GM19238 (cell line): ENCODE results near the gene WDR7.

ENCODE experiments used
- DNase-seq: peaks from one replicate; pipeline ENCODE4 v3.0.0; 2011; ENCODE audit warnings: low spot score; ENCODE audit not compliant: insufficient read length

The WDR7 gene

DNA sequence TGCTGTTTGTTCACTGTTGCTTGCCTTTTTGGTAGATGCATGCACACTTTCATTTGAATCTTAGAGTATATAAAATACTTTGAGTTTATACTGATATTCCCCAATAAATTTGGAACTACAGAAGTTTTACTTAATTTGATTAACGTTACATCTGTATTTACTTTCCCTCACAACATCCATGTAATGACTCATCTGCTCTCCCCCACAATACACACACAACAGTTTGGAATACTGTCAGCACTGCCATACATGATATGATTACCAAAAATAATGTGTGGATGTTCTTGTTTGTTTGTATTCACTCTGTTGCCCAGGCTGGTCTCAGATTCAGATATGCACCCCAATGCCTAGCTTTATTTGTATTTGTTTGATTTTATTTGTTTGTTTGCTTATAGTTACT, 144.2 kb downstream of the WDR7 start:
- no peak for DNase-seq

DNA sequence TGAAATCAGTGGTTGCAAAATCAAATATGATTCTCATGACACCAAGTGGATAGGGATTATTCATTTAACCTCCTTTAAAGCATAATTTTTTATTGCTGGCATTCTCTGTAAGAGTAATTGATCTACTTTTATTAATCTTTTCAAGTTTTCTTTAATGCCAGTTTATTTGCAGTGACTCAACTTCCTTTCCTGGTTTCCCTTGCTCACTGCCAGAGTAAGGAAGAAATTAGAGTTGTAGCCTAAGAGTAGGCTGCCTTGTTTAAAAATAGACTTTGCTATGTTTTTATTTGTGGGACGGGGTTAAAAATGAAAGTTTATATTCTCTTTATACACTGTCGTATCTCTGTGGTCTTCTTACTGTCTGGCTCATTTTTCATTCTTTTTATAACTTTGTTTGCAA, 148.6 kb downstream of the WDR7 start:
- no peak for DNase-seq

DNA sequence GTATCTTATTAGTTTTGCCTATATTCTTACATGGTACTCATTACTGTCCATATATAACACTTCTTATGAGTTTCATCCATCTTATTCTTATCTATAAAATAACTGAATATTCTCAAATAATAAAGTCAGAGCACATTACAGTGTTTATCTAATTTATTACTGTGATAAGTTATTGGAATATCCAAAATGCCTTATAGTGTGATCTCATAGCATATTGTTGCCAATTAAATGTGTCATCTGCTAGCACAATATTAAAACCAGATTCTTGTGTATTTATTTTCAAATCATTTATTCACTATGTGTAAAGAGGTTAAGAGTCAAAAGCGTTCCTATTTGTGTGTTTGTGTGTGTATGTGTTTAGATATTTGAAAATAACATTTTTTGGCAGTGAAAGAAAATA, 151.9 kb downstream of the WDR7 start:
- DNase-seq: no peak

DNA sequence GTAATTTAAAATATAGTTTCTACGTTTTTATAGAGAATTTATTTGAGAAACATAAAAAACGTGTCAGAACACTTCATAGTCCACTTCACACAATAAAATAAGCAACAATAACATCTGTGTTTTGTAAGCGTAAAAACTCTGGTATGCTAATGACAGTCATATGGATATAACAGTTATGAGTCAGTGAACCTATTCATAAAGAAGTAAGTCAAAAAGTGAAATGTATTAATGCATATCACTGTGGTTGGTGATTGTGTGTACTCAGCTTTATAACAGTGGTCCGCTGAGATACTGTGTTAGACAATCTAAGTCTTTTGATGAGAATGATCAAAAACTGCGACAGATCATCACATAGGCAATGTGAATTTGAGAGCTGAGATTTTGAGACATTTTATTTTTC, 153.2 kb downstream of the WDR7 start:
- no peak for DNase-seq

DNA sequence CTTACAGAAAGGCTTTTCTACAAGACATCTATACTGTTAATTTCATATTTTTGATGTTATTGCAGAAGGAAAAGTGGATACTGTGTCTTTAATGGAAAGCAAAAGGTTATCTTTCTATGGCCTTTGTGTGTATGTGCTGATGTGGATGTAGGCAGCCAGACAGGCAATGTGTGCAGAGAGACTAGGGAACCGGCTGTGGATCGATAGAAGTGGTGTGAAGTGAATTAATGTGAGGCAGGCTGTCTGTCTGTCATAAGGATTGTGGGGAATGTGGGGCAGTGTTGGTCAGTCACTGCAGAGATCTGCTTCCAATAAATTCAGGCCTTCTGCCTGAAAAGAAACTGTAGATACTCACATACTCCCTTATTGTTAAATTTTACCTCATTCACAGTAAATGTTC, 156.7 kb downstream of the WDR7 start:
- DNase-seq: no peak

DNA sequence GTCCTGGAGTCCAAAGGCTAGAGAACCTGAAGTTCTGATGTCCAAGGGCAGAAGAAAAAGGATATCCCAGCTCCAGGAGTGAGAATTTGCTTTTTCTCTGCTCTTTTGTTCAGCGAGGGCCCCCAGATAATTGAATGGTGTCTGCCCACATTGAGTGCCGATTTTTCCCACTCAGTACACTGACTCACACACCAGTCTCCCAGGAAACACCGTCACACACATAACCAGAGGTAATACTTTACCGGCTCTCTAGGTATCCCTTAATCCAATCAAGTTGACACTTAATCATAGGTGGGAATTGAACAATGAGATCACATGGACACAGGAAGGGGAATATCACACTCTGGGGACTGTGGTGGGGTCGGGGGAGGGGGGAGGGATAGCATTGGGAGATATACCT, 161.5 kb downstream of the WDR7 start:
- DNase-seq: no peak

DNA sequence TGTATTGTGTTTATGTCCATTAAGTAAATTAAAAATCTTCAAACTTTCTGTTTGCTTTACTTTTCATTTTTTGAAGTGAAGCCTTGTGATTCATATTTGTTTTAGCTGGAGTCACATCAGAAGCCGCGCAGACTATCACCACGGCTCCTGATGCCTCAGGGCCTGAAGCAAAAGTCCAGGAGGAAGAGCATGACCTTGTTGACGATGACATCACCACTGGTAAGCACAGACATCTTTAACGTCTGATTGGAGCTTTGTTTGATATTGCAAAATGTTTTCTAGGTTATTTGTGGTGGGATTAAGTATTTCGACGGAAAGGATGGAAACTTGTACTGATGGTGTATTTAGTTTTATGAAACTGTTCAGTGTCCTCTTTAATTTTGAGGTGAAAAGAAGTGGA, 164.8 kb downstream of the WDR7 start:
- DNase-seq: no peak

DNA sequence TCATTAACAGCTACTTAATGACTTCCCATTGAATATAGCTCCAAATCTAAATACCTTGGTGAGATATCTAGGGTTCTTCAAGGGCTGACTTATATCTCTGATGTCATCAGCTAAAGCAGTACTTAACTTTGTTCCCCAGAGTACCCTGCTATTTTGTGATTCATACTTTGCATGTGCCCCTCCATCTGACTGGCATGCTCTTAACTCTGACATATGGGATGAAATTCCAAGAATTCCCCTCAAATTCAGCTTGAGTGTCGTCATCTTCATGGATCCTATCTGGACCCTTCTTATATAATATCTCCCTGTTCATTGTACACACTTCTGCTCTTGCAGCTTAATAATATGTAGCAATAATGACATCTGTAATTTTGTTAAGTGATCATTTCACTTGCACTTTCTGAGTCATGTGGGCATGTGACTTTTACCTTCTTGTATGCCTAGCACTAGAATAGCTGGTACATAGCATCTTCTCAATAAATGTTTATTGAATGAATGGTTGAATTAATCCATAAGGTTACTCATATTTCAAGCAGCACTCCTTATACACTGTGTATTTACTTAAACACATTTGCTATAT, 172.9 kb downstream of the WDR7 start:
- DNase-seq: no peak

DNA sequence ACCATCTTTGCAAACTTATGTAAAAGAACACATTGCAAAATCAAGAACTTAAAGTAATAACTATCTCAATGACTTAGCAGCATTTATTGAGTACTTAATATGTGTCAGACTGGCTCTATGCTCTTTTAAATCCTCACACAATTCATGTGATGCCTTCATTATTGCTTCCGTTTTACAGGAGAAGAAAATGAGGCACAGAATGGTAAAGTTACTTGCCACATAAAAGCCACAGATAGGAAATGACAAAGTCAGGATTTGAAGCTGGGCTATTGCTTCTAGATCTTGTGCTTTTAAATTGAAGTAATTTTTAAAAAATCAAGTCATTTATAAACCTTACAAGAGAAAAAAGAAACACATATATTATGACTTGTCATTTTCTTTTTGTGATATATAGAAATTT, 174.2 kb downstream of the WDR7 start:
- DNase-seq: no peak

DNA sequence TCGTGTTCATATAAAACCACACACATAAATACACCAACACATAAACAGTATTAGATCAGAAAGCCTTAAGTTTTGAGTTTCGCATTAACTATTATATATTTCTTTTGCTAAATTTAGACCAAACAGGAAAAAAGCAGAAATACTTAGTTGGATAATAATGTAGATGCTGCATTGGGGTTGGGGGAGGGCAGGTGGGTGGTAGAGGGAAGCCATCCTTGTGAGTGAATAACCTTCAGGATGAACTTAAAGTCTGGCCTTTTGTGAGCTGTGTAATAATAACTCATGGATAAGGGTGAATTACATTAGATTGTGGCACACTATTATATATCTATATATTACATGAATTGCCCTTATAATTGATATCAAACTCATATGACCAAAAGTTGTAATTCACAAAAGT, 174.7 kb downstream of the WDR7 start:
- DNase-seq: no peak

DNA sequence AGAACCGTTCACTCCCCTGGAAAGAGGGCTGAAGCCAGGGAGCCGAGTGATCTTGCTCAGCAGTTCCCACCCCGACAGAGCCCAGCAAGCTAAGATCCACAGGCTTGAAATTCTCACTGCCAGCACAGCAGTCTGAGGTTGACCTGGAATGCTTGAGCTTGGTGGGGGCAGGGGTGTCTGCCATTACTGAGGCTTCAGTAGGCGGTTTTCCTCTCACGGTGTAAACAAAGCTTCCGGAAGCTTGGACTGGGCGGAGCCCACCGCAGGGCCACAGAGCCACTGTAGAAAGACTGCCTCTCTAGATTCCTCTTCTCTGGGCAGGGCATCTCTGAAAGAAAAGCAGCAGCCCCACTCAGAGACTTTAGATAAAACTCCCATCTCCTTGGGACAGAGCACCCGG, 180.8 kb downstream of the WDR7 start:
- DNase-seq: no peak

DNA sequence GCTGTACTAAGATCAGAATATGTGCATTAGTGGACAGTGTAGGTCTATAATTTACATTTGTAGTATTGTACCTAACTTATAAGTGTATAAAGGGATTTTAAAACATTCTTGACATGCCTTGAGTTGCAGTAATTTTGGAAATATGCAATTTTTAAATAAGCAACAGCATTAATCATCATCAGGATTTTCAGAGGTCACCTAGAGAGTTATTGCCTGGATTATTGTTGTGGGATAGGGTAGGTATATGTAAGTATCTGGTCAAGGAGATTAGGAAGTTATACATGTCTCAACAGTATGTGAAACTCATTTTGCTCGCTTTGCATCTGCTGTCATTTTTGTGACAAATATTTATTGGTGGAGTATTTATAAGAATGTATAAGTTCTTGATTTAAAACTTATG, 184.2 kb downstream of the WDR7 start:
- DNase-seq: no peak

DNA sequence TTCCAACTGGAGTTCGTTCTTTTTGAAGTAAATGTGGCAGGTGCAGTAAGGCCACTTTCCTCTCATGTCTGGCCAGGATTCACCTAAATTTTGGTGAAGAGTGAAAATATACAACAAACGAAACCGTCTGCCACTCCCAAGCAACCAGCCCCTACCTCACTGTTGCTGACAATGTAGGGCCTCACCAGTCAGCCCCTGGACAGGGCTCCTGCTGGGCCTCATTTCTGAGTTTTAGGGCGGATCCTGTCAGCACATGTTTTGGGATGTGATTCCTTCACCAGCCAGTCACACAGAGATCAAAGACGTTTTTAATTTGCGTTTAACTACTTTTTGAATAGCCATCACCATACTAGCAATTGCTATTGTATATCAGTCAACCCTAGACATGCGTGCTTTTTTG, 185.0 kb downstream of the WDR7 start:
- DNase-seq: no peak

DNA sequence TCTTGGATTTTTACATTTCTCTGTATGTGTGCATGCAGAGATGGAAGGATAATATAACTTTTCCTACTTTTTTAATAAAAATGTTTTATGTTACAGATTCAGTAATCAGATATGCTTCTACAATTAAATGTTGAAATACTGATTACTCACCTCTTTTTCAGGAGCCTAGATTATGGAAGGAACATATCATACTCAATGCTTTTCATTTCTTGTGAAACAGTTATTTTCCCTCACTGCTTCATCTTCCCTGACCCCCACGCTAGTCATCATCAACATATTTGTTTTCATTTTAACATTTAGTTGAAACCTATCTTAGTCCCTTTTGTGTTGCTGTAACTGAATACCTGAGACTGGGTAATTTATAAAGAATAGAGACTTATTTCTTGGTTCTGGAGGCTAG, 190.7 kb downstream of the WDR7 start:
- no peak for DNase-seq

DNA sequence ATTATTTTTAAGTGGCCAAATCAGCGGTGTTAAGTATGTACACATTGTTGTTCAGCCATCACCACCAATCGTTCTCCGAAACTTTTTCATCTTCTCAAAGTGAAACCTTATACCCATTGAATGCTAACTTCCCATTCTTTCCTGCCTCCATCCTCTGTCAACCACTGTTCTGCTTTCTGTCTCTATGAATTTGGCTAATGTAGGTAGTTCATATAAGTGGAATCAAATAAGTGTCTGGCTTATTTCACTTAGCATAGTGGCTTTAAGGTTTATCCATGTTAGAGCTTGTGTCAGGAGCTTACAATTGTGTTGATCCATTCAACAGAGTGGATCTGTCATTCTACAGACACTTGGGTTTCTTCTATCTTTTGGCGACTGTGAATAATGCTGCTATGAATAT, 192.1 kb downstream of the WDR7 start:
- no peak for DNase-seq

DNA sequence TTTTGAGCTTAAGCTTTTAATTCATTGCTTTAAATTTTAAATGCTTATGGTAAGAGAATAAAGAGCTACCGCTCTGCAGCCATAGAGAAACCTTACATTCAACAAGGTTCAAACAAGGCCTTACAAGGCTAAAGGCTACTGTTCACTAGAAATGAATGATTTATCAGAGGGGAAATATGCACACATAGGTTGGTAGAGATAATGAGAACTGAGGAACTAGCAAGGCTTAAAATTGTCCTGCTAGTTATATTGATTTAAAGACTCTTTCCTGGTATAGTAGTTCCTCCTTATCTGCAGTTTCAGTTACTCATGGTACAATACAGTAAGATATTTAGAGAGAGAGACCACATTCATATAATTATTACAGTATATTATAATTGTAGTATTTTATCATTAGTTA, 193.4 kb downstream of the WDR7 start:
- no peak for DNase-seq

DNA sequence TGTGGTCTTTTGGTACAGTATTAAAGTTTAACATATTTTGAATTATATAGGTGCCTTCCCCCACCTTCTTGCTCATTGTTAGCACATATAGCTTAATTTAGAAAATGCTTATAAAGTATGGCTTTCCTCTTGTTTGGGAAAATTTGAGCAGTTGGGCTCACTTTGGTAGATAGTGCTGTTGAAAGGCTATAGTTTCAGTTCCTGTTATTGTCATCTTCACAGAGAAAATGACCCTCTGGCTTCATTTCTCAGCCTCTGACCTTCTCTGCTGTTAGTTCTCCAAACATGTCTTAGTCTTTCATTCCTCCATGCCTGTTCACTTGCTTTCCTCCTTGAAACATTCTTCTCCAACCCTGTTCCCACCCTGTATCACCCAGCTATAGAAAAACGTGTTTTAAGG, 200.6 kb downstream of the WDR7 start:
- no peak for DNase-seq

DNA sequence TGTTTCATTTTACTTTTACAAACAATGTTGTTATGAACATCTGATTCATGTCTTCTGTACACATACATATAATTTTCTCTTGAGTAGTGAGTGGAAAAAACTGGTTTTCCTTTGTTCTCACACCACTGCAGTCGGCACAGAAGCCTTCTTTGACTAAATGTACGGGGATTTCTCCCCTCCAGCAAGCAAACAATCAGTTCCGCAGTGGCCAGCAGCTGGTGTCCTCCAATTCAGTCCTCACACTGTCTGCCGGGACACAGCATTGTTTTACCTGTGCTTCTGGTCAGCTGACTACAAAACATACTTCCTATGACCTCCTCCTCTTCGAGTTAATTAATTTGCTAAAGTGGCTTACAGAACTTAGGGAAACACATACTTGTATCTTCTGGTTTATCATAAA, 202.8 kb downstream of the WDR7 start:
- DNase-seq: no peak

DNA sequence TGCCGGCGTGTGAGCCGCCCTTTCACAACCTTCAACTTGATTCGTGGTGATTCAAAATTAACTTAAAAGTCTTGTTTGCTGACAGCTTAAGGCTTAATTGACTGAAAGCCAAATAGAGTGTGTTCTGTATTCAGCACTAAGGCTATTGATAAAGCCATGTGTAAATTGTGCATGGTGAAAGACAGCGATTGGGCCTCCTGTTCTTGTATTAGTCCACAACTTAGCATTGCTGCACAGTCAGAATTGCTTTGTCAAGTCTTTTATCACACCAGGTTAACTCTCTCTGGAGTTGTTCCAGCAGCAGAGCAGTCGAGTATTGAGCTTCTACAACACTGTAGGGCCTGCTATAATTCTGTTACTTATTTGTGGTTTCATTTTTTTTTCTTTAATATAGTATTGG, 210.1 kb downstream of the WDR7 start:
- DNase-seq: no peak

DNA sequence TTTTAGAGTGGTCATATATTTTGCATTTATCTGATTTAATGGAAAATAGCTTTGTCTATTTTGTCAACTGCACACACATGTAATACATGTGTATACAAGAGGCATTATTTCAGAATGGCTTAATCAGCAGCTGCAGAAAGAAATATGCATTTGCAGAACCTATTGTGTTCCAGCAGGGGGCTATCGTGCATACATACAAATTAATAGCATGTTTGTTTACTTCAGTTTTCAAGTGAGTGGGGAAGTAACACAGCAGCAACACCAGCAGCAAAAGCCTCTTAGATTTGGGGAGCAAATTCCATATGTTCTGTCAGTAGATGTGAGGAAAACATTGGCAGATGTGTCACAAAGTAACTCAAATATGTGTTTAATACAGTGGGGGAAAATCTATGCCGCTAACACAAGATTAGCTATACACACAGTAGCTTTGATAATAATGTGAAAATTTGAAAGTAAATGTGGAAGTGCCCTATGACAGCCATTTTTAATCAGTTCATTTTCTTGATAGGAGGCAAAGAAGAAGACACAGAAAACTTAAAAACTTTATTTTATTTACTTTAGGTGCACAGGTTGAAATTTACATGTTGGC, 218.1 kb downstream of the WDR7 start:
- DNase-seq: no peak

DNA sequence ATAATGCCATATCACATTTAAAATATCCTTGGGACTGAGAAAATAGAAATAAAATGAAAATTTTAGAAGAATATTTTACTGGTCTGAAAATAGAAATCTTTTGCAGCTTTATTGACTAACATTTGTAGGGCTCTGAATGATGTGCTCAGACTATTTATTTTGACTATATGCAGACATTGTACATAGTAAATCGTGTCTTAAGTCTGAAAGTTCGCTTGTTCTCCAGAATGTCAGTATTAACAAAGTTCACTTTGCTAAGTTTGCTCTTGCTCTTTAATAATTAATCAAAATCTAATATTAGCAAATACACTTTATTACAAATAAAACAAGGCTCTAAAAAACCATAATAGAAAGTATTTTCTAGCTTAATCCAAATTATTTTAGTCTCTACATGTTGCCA, 219.8 kb downstream of the WDR7 start:
- no peak for DNase-seq

DNA sequence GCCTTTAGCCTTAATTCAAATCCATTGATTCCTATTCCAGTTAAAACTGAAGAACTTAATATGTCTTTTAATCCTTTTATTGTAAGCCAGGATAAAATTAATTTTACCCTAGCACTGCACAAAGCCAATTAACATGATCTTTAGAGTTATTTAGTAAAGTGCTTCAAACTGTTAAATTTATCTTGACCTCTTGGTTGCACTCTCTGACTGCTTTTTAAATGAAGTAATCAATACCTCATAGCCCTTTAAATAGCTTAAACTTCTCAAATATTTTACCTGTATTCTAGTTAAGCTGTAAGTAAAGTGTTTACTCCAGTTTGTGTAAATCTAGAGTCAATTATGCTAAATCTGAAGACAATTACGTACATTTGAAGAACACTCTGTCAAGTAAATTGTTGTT, 221.0 kb downstream of the WDR7 start:
- no peak for DNase-seq

DNA sequence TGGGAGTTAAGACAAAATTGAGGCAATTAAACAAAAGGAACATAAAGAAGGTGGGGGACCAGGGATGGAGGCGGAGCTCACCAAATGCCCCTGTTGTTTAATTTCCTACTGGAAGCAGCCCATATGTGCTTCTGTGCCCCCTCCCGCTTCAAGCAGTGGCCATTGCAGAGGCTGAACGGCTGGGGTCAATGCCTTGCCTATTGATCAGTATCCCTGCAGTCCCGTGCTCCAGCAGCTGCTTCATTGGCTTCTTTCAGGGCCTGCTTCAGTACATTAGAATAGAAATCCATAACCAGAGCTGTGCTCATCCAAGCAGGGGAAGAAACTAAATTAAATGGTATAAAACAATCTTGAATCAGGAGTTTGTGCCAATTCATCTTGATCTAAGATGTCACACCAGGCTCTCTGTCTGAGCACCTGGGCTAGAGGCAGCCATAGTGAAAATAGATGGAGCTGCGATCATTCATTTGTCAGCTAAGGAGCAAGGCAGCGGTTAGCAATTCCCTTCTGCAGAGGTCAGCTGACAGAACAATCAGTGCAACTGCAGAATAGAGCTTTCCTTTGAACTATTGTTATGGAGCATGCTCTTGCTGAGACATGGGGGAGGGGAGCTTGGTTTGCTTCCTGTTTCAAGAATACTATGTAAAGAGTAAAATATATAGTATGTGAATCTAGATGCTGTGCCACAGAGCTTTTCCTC, 222.4 kb downstream of the WDR7 start:
- no peak for DNase-seq
